Dermis blood vessel endothelial cell (primary cell): ENCODE results near the gene CACNA1A. TPM values are rescaled to one million over a fixed set of nuclear protein-coding genes. Genes with fewer than 3 reads are reported as not detected.
"Not testable (repeated sequence)": the region's sequence is repeated elsewhere in the genome, so short reads cannot be mapped to it uniquely, and the experiment has no call there.

Experiments used
- DNase-seq: peaks from one replicate; pipeline ENCODE4 v3.0.0; 2010
- total RNA-seq: library from RNA; depleted of rRNA; stranded (reverse); fragments of >200 nt; gene quantifications from 2 replicates; pipeline ENCODE4 v1.2.3, GENCODE V29; 2014

CACNA1A gene
- total RNA-seq, 1 donor from 2014 or later, result 0.17 TPM

GRCh38 chr19:13225973-13226865, 280.1 kb downstream of the CACNA1A start:
- no peak for DNase-seq

- DNase-seq, result no peak
Observed at GRCh38 chr19:13225085-13225484, 281.2 kb downstream of the CACNA1A start.

GRCh38 chr19:13220847-13221246, 285.4 kb downstream of the CACNA1A start:
- no peak for DNase-seq

- DNase-seq, result no peak
Observed at GRCh38 chr19:13215572-13216380, 290.5 kb downstream of the CACNA1A start.

GRCh38 chr19:13214036-13214730, 292.1 kb downstream of the CACNA1A start:
- DNase-seq, result no peak

GRCh38 chr19:13212759-13213330, 293.4 kb downstream of the CACNA1A start:
- peak; percentile 85 for DNase-seq

- DNase-seq, result no peak
Observed at GRCh38 chr19:13211426-13212308, 294.6 kb downstream of the CACNA1A start.

GRCh38 chr19:13210941-13211340, 295.3 kb downstream of the CACNA1A start:
- no peak for DNase-seq

- DNase-seq, result no peak
Observed at GRCh38 chr19:13210339-13210775, 295.9 kb downstream of the CACNA1A start.

- no peak for DNase-seq
Observed at GRCh38 chr19:13209484-13210338, 296.6 kb downstream of the CACNA1A start.

- DNase-seq, result no peak
Observed at GRCh38 chr19:13208672-13209483, 297.4 kb downstream of the CACNA1A start.

- peak; percentile 75 for DNase-seq
Observed at GRCh38 chr19:13207846-13208671, 298.2 kb downstream of the CACNA1A start.

- peak; percentile 54 for DNase-seq
Observed at GRCh38 chr19:13207237-13207845, 298.9 kb downstream of the CACNA1A start.

- DNase-seq, result no peak
Observed at GRCh38 chr19:13206587-13206986, 299.7 kb downstream of the CACNA1A start.

- not testable (repeated sequence) for DNase-seq
Observed at GRCh38 chr19:13202112-13202511, 304.2 kb downstream of the CACNA1A start.

GRCh38 chr19:13198634-13199033, 307.6 kb downstream of the CACNA1A start:
- DNase-seq, result no peak

- no peak for DNase-seq
Observed at GRCh38 chr19:13195678-13196077, 310.6 kb downstream of the CACNA1A start.
